Astrocyte (in vitro differentiated cells and primary cell): ENCODE data around the gene HDAC11. TPM values are rescaled to one million over a fixed set of nuclear protein-coding genes. Genes with fewer than 3 reads are reported as not detected.

ENCODE experiments used
- DNase-seq: peaks from one replicate; pipeline ENCODE4 v3.0.0-alpha.2; 2010; ENCODE audit warnings: low read depth
- FAIRE-seq: peaks from 2 replicates; lab custom pipeline; 2011; peaks lifted over from hg19 to GRCh38; lab: Jason Lieb, UNC
- H2AFZ ChIP-seq: 2 replicates; pipeline ENCODE4 v1.6.0; 2012; ENCODE audit warnings: low read depth, low read length, inconsistent platforms
- H3K27ac ChIP-seq: 2 replicates; pipeline ENCODE4 v1.5.1; 2011; ENCODE audit warnings: low read depth, low read length, inconsistent platforms
- H3K27me3 ChIP-seq: 2 replicates; pipeline ENCODE4 v1.6.0; 2011; ENCODE audit warnings: low read length, inconsistent platforms; ENCODE audit not compliant: insufficient read depth
- H3K36me3 ChIP-seq: 2 replicates; pipeline ENCODE4 v1.5.1; 2011; ENCODE audit warnings: low read length, inconsistent platforms; ENCODE audit not compliant: insufficient read depth
- H3K4me1 ChIP-seq: 2 replicates; pipeline ENCODE4 v1.5.1; 2011; ENCODE audit warnings: low read length, inconsistent platforms; ENCODE audit not compliant: insufficient read depth
- H3K4me2 ChIP-seq: 2 replicates; pipeline ENCODE4 v1.6.0; 2012; ENCODE audit warnings: low read length, inconsistent platforms
- H3K4me3 ChIP-seq: 2 replicates; pipeline ENCODE4 v1.5.1; 2011; ENCODE audit warnings: low read depth, mild to moderate bottlenecking, low read length, inconsistent platforms; ENCODE audit not compliant: insufficient read depth
- H3K79me2 ChIP-seq: 2 replicates; pipeline ENCODE4 v1.6.0; 2012; ENCODE audit warnings: mild to moderate bottlenecking, low read length, inconsistent platforms; ENCODE audit not compliant: insufficient read depth
- H3K9ac ChIP-seq: 2 replicates; pipeline ENCODE4 v1.6.0; 2012; ENCODE audit warnings: mild to moderate bottlenecking, low read length, inconsistent platforms
- H3K9me3 ChIP-seq: 2 replicates; pipeline ENCODE4 v1.5.1; 2012; ENCODE audit warnings: low read depth, mild to moderate bottlenecking, low read length, inconsistent platforms; ENCODE audit not compliant: insufficient read depth
- H4K20me1 ChIP-seq: 2 replicates; pipeline ENCODE4 v1.6.0; 2012; ENCODE audit warnings: low read length, inconsistent platforms; ENCODE audit not compliant: insufficient read depth
- H3K27ac Mint-ChIP-seq: one replicate; pipeline ENCODE4 v1.8.0; 2021; ENCODE audit warnings: mild to moderate bottlenecking, mixed read lengths; ENCODE audit not compliant: unreplicated experiment
- H3K27me3 Mint-ChIP-seq: one replicate; pipeline ENCODE4 v1.8.0; 2021; ENCODE audit warnings: low read depth, mixed read lengths; ENCODE audit not compliant: unreplicated experiment
- H3K36me3 Mint-ChIP-seq: one replicate; pipeline ENCODE4 v1.8.0; 2021; ENCODE audit warnings: low read depth, mixed read lengths; ENCODE audit not compliant: unreplicated experiment
- H3K4me1 Mint-ChIP-seq: one replicate; pipeline ENCODE4 v1.8.0; 2021; ENCODE audit warnings: low read depth, mixed read lengths; ENCODE audit not compliant: unreplicated experiment
- H3K4me3 Mint-ChIP-seq: one replicate; pipeline ENCODE4 v1.8.0; 2021; ENCODE audit warnings: mild to moderate bottlenecking, moderate library complexity, mixed read lengths; ENCODE audit not compliant: unreplicated experiment
- H3K9me3 Mint-ChIP-seq: one replicate; pipeline ENCODE4 v1.8.0; 2021; ENCODE audit warnings: mild to moderate bottlenecking, mixed read lengths; ENCODE audit not compliant: unreplicated experiment
- CTCF ChIP-seq: IDR thresholded peaks from 2 replicates; pipeline ENCODE4 v1.5.1; 2011; ENCODE audit warnings: low read depth, mild to moderate bottlenecking, inconsistent platforms, low read length, moderate library complexity; ENCODE audit not compliant: insufficient read depth
- EZH2 ChIP-seq: IDR thresholded peaks from 2 replicates; pipeline ENCODE4 v1.6.1; 2012; ENCODE audit warnings: mild to moderate bottlenecking, low read length, inconsistent platforms; ENCODE audit not compliant: insufficient read depth
- total RNA-seq: library from RNA; stranded (reverse); gene quantifications from 2 replicates; pipeline ENCODE4 v1.2.1, GENCODE V29; 2021

Gene HDAC11
- total RNA-seq, 1 donor from 2014 or later, result 8.6 TPM

- no peak for FAIRE-seq
- peaks cover 14% of the 10 kb centered on the region for H3K36me3 Mint-ChIP-seq
- no peaks in the 10 kb centered on the region for H3K27me3 ChIP-seq
- no peaks in the 10 kb centered on the region for H3K9me3 ChIP-seq
- DNase-seq, result peak; percentile 51
- peak; percentile 97 for TF ChIP-seq CTCF
- no peak for TF ChIP-seq EZH2
- H2AFZ ChIP-seq, result no peak overlapping the region
- peaks cover 7% of the 10 kb centered on the region for H3K4me1 Mint-ChIP-seq
- H3K4me2 ChIP-seq, result no peak overlapping the region
- peaks cover 20% of the 10 kb centered on the region for H3K27me3 Mint-ChIP-seq
- no peak overlapping the region for H3K27ac Mint-ChIP-seq
- H3K4me1 ChIP-seq, result no peaks in the 10 kb centered on the region
- H3K36me3 ChIP-seq, result no peaks in the 10 kb centered on the region
- H3K79me2 ChIP-seq, result no peaks in the 10 kb centered on the region
- H4K20me1 ChIP-seq, result peaks cover 15% of the 10 kb centered on the region
- H3K9ac ChIP-seq, result no peak overlapping the region
- no peaks in the 10 kb centered on the region for H3K9me3 Mint-ChIP-seq
- no peak overlapping the region for H3K27ac ChIP-seq
- H3K4me3 ChIP-seq, result no peak overlapping the region
- no peak overlapping the region for H3K4me3 Mint-ChIP-seq
Measured at GRCh38 chr3:13495921-13496723, 16.0 kb downstream of the HDAC11 start.

GRCh38 chr3:13496879-13497278, 16.8 kb downstream of the HDAC11 start:
- no peak for DNase-seq
- TF ChIP-seq EZH2 (no peak), CTCF (no peak)
- Mint-ChIP-seq H3K27me3 (peaks cover 19% of the 10 kb centered on the region), H3K36me3 (peaks cover 15% of the 10 kb centered on the region), H3K9me3 (no peaks in the 10 kb centered on the region), H3K4me3 (peak overlapping the region; percentile 46), H3K27ac (no peak overlapping the region), H3K4me1 (peaks cover 7% of the 10 kb centered on the region)
- Histone ChIP-seq H3K4me3 (no peak overlapping the region), H3K36me3 (no peaks in the 10 kb centered on the region), H3K79me2 (no peaks in the 10 kb centered on the region), H3K4me2 (no peak overlapping the region), H2AFZ (no peak overlapping the region), H3K9me3 (no peaks in the 10 kb centered on the region), H3K27me3 (no peaks in the 10 kb centered on the region), H3K4me1 (no peaks in the 10 kb centered on the region), H4K20me1 (peaks cover 15% of the 10 kb centered on the region), H3K9ac (no peak overlapping the region), H3K27ac (no peak overlapping the region)
- no peak for FAIRE-seq

GRCh38 chr3:13497386-13497785, 17.3 kb downstream of the HDAC11 start:
- H2AFZ ChIP-seq, result no peak overlapping the region
- FAIRE-seq, result no peak
- no peaks in the 10 kb centered on the region for H3K79me2 ChIP-seq
- DNase-seq, result peak; percentile 26
- Mint-ChIP-seq H3K27me3 (peaks cover 19% of the 10 kb centered on the region), H3K9me3 (no peaks in the 10 kb centered on the region), H3K4me3 (no peak overlapping the region), H3K27ac (no peak overlapping the region), H3K36me3 (peaks cover 13% of the 10 kb centered on the region), H3K4me1 (peaks cover 7% of the 10 kb centered on the region)
- H3K9ac ChIP-seq, result no peak overlapping the region
- H3K27me3 ChIP-seq, result no peaks in the 10 kb centered on the region
- H3K9me3 ChIP-seq, result no peaks in the 10 kb centered on the region
- H3K4me1 ChIP-seq, result no peaks in the 10 kb centered on the region
- H3K27ac ChIP-seq, result no peak overlapping the region
- no peaks in the 10 kb centered on the region for H3K36me3 ChIP-seq
- TF ChIP-seq CTCF (no peak), EZH2 (no peak)
- H3K4me3 ChIP-seq, result no peak overlapping the region
- H4K20me1 ChIP-seq, result peaks cover 15% of the 10 kb centered on the region
- no peak overlapping the region for H3K4me2 ChIP-seq
